ENCODE data around the gene ACOT2.
"Not testable (repeated sequence)": the region's sequence is repeated elsewhere in the genome, so short reads cannot be mapped to it uniquely, and the experiment has no call there.

Gene ACOT2

DNA sequence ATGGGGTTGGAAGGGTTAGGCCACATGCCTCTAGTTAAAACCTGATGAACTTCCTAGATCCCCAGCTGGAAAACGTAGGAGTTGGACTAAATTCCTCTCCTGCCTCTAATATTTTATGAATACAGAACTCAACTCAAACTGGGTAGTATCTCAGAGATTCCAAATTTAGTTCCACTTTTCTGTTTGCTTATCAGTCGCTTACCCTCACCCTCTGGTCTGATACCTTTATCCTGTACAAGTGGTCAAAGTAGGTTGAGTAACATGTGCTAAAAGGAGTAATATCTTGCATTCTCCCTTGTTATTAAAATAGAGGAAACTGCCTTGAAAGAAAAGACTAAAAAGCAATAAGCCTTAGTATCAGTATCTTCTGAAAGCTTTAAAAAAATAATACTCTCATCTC is 11.8 kb upstream of the ACOT2 start:
- H3K36me3 Mint-ChIP-seq (ENCODE audit: low read depth); H3K27me3 Mint-ChIP-seq (ENCODE audit: low read depth): not testable (repeated sequence)

DNA sequence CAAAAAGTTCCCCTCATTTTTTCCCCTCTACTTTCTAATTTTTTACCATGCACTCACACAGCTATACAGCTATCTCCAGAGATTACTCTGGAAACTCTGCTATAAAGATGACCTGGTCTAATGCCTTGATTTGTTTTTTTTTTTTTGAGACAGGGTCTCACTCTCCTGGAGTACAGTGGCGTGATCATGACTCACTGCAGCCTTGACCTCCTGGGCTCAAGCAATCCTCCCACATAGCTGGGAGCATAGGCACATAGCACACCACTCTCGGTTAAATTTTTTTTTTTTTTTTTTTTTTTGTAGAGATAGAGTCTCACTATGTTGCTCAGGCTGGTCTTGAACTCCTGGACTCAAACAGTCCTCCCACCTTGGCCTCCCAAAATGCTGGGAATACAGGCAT is 10.8 kb upstream of the ACOT2 start:
- not testable (repeated sequence) for H3K27ac Mint-ChIP-seq; DNase-seq (ENCODE audit: low spot score); H3K4me1 Mint-ChIP-seq (ENCODE audit: low read depth); H3K9me3 Mint-ChIP-seq; H3K4me3 Mint-ChIP-seq; H3K36me3 Mint-ChIP-seq (ENCODE audit: low read depth); H3K27me3 Mint-ChIP-seq (ENCODE audit: low read depth)

More for the DNA sequence above, 11.8 kb upstream of the ACOT2 start:
- not testable (repeated sequence) for DNase-seq (ENCODE audit: low spot score); H3K9me3 Mint-ChIP-seq; H3K4me1 Mint-ChIP-seq (ENCODE audit: low read depth); H3K4me3 Mint-ChIP-seq; H3K27ac Mint-ChIP-seq

DNA sequence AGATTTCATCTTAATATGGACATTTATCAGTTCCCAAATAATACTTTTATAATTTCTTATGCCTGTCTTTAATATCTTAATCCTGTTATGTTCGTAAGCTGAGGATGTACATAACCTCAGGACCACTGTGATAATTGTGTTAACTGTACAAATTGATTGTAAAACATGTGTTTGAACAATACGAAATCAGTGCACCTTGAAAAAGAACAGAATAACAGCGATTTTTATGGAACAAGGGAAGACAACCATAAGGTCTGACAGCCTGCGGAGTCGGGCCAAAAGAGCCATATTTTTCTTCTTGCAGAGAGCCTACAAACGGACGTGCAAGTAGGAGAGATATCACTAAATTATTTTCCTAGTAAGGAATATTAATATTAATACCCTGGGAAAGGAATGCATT is 6.8 kb upstream of the ACOT2 start:
- not testable (repeated sequence) for DNase-seq (ENCODE audit: low spot score); H3K27me3 Mint-ChIP-seq (ENCODE audit: low read depth); H3K27ac Mint-ChIP-seq; H3K4me1 Mint-ChIP-seq (ENCODE audit: low read depth); H3K4me3 Mint-ChIP-seq; H3K9me3 Mint-ChIP-seq
- peaks cover 16% of the 10 kb centered on the region for H3K36me3 Mint-ChIP-seq (ENCODE audit: low read depth)

DNA sequence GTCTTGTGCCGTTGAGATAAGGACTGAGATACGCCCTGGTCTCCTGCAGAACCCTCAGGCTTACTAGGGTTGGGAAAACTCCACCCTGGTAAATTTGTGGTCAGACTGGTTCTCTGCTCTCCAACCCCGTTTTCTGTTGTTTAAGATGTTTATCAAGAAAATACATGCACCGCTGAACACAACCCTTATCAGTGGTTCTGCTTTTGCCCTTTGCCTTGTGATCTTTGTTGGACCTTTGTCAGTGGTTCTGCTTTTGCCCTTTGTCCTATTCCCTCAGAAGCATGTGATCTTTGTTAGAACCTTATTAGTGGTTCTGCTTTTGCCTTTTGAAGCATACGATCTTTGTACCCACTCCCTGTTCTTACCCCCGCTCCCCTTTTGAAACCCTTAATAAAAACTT is 6.3 kb upstream of the ACOT2 start:
- H3K9me3 Mint-ChIP-seq; H3K4me1 Mint-ChIP-seq (ENCODE audit: low read depth); H3K27me3 Mint-ChIP-seq (ENCODE audit: low read depth); H3K4me3 Mint-ChIP-seq; DNase-seq (ENCODE audit: low spot score); H3K27ac Mint-ChIP-seq: not testable (repeated sequence)
- H3K36me3 Mint-ChIP-seq (ENCODE audit: low read depth): peaks cover 19% of the 10 kb centered on the region

DNA sequence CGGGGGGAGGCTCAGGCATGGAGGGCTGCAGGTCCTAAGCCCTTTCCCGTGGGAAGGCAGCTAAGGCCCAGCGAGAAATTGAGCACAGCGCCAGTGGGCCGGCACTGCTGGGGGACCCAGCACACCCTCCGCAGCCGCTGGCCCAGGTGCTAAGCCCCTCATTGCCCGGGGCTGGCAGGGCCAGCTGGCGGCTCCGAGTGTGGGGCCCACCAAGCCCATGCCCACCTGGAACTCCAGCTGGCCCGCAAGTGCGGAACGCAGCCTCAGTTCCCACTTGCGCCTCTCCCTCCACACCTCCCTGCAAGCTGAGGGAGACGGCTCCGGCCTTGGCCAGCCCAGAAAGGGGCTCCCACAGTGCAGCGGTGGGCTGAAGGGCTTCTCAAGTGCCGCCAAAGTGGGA is 2.6 kb upstream of the ACOT2 start:
- not testable (repeated sequence) for H3K27me3 Mint-ChIP-seq (ENCODE audit: low read depth); H3K4me3 Mint-ChIP-seq; H3K27ac Mint-ChIP-seq; H3K9me3 Mint-ChIP-seq; DNase-seq (ENCODE audit: low spot score)
- Mint-ChIP-seq H3K4me1 (ENCODE audit: low read depth) (peaks cover 26% of the 10 kb centered on the region), H3K36me3 (ENCODE audit: low read depth) (peaks cover 21% of the 10 kb centered on the region)

DNA sequence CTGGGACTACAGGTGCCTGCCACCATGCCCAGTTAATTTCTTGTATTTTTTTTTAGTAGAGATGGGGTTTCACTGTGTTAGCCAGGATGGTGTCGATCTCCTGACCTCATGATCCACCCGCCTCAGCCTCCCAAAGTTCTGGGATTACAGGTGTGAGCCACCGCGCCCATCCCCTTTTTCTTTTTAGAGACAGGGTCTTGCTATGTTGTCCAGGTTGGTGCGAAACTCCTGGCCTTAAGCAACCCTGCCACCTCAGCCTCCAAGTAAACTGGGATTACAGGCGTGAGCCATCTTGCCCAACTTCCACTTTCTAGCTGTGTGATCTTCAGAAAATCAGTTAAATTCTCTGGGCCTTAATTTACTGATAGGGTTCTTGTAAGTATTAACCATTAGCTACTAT is 2.1 kb upstream of the ACOT2 start:
- H3K27ac Mint-ChIP-seq; H3K9me3 Mint-ChIP-seq; DNase-seq (ENCODE audit: low spot score); H3K27me3 Mint-ChIP-seq (ENCODE audit: low read depth): not testable (repeated sequence)
- H3K4me3 Mint-ChIP-seq: peak overlapping the region; percentile 93
- H3K4me1 Mint-ChIP-seq (ENCODE audit: low read depth): peaks cover 26% of the 10 kb centered on the region
- H3K36me3 Mint-ChIP-seq (ENCODE audit: low read depth): peaks cover 21% of the 10 kb centered on the region

DNA sequence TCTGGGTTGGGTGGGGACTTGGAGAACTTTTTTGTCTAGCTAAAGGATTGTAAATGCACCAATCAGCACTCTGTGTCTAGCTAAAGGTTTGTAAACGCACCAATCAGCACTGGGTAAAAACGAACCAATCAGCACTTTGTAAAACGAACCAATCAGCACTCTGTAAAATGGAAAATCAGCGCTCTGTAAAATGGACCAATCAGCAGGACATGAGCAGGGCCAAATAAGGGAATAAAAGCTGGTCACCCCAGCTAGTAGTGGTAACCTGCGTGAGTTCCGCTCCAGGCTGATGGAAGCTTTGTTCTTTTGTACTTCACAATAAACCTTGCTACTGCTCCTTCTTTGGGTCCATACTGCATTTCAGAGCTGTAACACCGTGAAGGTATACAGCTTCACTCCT is 1.7 kb upstream of the ACOT2 start:
- H3K4me3 Mint-ChIP-seq: peak overlapping the region; percentile 93
- no peak for DNase-seq (ENCODE audit: low spot score)
- H3K4me1 Mint-ChIP-seq (ENCODE audit: low read depth): peaks cover 26% of the 10 kb centered on the region
- H3K27me3 Mint-ChIP-seq (ENCODE audit: low read depth): no peaks in the 10 kb centered on the region
- H3K27ac Mint-ChIP-seq: no peak overlapping the region
- peaks cover 21% of the 10 kb centered on the region for H3K36me3 Mint-ChIP-seq (ENCODE audit: low read depth)
- H3K9me3 Mint-ChIP-seq: peaks cover under 1% of the 10 kb centered on the region

DNA sequence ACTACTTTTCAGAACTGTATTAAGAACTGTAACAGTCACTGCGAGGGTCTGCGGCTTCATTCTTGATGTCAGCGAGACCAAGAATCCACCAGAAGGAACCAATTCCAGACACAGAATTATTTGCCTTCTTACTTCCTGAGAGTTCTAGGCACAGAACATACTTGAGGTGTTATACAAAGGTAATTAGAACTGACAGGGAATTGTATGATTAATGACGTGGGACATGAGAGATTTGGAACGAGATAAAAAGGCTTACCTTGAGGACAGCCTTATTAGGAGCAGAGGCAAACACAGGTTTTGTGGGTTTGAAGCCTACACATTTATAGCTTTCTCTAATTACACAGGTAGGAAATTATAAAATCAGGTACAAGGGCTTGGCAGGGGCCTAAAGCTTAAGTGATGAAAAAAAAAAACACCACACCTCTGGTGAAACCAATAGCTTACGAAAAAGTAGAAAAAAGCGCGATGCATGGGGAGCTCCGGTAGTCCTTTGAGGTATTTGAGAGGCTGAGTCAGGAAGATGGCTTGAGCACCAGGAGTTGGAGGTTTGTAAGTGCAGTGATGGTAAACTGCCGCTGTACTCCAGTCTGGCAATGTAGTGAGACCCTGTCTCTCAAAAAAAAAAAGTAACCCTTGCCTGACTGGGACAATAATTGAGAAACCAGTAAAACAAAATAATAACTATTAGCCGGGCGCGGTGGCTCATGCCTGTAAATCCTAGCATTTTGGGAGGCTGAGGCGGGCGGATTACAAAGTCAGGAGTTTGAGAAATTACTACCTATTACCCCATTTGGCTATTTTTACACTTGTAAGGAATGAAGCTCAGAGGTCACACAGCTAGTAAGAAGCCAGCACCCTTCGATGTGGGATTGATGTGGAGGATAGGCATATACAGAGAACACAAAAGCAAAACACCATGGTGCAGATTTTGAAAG is 795 bp upstream of the ACOT2 start:
- peak overlapping the region; percentile 93 for H3K4me3 Mint-ChIP-seq

DNA sequence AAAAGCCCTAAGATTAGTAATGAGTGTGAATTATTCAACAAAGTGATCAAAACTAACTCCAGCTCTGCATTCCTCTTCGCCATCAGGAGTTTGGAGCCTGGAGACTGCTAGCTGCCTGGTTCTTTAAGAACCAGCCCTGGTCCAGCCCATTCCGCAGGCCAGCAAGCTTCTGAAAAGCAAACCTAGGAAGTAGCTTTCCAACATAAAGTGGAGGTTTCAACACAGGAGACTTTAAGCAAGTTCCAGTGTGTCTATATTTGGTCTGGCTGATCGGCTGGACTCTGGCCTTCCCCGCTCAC is 178 bp upstream of the ACOT2 start:
- Mint-ChIP-seq H3K27ac (peak overlapping the region; percentile 98), H3K4me1 (ENCODE audit: low read depth) (peaks cover 26% of the 10 kb centered on the region), H3K4me3 (peak overlapping the region; percentile 93), H3K36me3 (ENCODE audit: low read depth) (peaks cover 25% of the 10 kb centered on the region)
- H3K9me3 Mint-ChIP-seq; DNase-seq (ENCODE audit: low spot score); H3K27me3 Mint-ChIP-seq (ENCODE audit: low read depth): not testable (repeated sequence)

More for the DNA sequence above, 795 bp upstream of the ACOT2 start:
- H3K9me3 Mint-ChIP-seq: no peaks in the 10 kb centered on the region
- no peak for DNase-seq (ENCODE audit: low spot score)
- no peaks in the 10 kb centered on the region for H3K27me3 Mint-ChIP-seq (ENCODE audit: low read depth)
- peak overlapping the region; percentile 98 for H3K27ac Mint-ChIP-seq
- peaks cover 22% of the 10 kb centered on the region for H3K36me3 Mint-ChIP-seq (ENCODE audit: low read depth)
- peaks cover 26% of the 10 kb centered on the region for H3K4me1 Mint-ChIP-seq (ENCODE audit: low read depth)

DNA sequence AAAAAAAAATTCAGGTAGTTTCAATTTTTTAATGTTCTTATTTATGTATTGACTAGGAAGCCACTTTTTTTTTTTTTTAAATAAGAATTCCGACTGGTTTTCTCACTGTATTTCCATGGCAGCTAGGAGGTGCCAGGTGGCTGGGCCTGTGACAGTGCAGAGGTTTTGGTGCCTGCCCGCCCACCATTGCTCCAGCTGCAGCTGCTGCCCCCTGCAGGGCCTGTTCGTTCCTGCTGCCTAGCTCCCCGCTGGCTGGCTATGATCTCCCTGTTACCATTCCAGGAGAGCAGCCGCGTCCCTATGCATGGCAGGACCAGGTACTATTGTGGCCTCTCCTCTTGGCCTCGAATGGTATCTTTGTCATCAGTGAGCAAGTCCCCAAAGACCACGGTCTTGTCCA is 1.9 kb downstream of the ACOT2 start:
- H3K9me3 Mint-ChIP-seq; H3K27me3 Mint-ChIP-seq (ENCODE audit: low read depth): not testable (repeated sequence)
- peak overlapping the region; percentile 12 for H3K27ac Mint-ChIP-seq
- peaks cover 24% of the 10 kb centered on the region for H3K36me3 Mint-ChIP-seq (ENCODE audit: low read depth)
- DNase-seq (ENCODE audit: low spot score): peak; percentile 61
- H3K4me1 Mint-ChIP-seq (ENCODE audit: low read depth): peaks cover 24% of the 10 kb centered on the region
- H3K4me3 Mint-ChIP-seq: peak overlapping the region; percentile 21

DNA sequence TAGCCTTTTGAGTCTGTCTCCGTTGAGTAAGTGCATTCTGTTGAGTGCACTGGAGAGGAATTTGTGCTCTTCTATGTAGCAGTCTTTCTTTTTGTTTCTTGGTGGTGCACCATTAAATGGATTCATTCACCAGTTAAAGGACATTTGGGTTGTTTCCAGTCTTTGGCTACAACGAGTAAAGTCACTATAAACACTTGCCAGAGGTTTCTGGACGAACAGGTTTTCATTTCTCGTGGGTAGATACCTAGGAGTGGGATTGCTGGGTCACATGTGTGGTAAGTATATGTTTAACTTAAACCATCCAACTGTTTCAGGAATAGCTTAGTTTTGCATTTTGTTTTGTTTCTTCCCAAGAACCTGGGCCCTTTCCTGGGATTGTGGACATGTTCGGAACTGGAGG is 4.0 kb downstream of the ACOT2 start:
- not testable (repeated sequence) for DNase-seq (ENCODE audit: low spot score); H3K9me3 Mint-ChIP-seq; H3K27ac Mint-ChIP-seq; H3K4me3 Mint-ChIP-seq; H3K27me3 Mint-ChIP-seq (ENCODE audit: low read depth)
- H3K36me3 Mint-ChIP-seq (ENCODE audit: low read depth): peaks cover 22% of the 10 kb centered on the region
- peaks cover 15% of the 10 kb centered on the region for H3K4me1 Mint-ChIP-seq (ENCODE audit: low read depth)

DNA sequence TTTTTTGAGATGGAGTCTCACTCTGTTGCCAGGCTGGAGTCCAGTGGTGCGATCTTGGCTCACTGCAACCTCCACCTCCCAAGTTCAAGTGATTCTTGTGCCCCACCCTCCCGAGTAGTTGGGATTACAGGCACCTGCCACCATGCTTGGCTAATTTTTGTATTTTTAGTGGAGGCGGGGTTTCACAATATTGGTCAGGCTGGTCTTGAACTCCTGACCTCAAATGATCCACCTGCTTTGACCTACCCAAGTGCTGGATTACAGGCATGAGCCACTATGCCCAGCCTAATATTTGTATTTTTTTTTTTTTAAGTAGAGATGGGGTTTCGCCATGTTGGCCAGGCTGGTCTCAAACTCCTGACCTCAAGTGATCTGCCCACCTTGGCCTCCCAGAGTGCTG is 4.7 kb downstream of the ACOT2 start:
- H3K27ac Mint-ChIP-seq; H3K27me3 Mint-ChIP-seq (ENCODE audit: low read depth); H3K4me3 Mint-ChIP-seq; H3K4me1 Mint-ChIP-seq (ENCODE audit: low read depth); DNase-seq (ENCODE audit: low spot score); H3K9me3 Mint-ChIP-seq: not testable (repeated sequence)
- H3K36me3 Mint-ChIP-seq (ENCODE audit: low read depth): peaks cover 22% of the 10 kb centered on the region

DNA sequence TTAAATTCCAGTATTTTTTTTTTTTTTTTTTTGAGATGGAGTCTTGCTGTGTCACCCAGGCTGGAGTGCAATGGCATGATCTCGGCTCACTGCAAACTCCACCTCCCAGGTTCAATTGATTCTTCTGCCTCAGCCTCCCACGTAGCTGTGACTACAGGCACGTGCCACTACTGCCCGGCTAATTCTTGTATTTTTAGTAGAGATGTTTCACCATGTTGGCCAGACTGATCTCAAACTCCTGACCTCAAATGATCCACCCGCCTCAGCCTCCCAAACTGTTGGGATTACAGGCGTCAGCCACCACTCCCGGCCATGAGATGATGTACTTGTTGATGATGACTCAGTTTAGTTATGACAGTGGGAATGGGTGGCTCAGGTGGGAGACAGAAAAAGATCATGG is 5.2 kb downstream of the ACOT2 start:
- H3K36me3 Mint-ChIP-seq (ENCODE audit: low read depth): peaks cover 22% of the 10 kb centered on the region

DNA sequence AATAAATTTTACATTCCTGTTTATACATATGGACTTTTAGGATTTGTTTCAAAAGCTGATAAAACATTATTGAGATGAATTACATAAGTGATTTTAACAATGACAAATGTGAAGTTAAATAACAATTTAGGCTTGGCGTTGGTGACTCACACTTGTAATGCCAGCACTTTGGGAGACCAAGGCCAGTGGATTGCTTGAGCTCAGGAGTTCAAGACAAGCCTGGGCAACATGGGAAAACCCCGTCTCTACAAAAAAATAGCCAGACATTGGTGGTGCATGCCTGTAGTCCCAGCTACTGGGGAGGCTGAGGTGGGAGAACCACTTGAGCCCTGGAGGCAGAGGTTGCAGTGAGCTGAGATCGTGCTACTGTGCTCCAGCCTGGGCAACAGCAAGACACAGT is 7.4 kb downstream of the ACOT2 start:
- Mint-ChIP-seq H3K27me3 (ENCODE audit: low read depth) (no peaks in the 10 kb centered on the region), H3K36me3 (ENCODE audit: low read depth) (peaks cover 22% of the 10 kb centered on the region), H3K4me3 (no peak overlapping the region), H3K4me1 (ENCODE audit: low read depth) (no peaks in the 10 kb centered on the region), H3K27ac (no peak overlapping the region), H3K9me3 (no peaks in the 10 kb centered on the region)
- no peak for DNase-seq (ENCODE audit: low spot score)

More for the DNA sequence above, 5.2 kb downstream of the ACOT2 start:
- H3K27me3 Mint-ChIP-seq (ENCODE audit: low read depth); H3K9me3 Mint-ChIP-seq; DNase-seq (ENCODE audit: low spot score); H3K4me1 Mint-ChIP-seq (ENCODE audit: low read depth); H3K4me3 Mint-ChIP-seq; H3K27ac Mint-ChIP-seq: not testable (repeated sequence)

DNA sequence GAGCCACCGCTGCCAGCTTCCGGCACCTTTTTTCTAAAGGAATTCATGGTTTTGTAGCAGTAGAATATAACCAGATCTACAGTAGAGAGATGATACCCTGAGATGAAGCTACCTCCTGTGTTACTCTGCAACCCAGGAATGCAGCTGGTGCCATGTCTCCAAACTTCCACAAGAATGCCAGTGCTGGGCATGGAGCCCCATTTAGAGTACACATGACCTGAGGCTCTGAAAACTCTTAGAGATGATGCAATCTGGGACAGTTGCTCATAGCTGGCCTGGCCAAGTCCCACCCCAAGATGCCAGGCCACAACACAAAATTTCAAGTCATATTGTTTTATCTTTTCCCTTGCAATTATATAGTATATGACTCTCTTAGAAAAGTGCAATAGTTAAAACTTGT is 8.2 kb downstream of the ACOT2 start:
- not testable (repeated sequence) for H3K4me3 Mint-ChIP-seq; H3K4me1 Mint-ChIP-seq (ENCODE audit: low read depth); DNase-seq (ENCODE audit: low spot score); H3K27me3 Mint-ChIP-seq (ENCODE audit: low read depth); H3K9me3 Mint-ChIP-seq; H3K27ac Mint-ChIP-seq
- H3K36me3 Mint-ChIP-seq (ENCODE audit: low read depth): peaks cover 21% of the 10 kb centered on the region
